Epithelial cell of esophagus (primary cell): ENCODE measurements around the gene DIPK1A.

Source experiments
- DNase-seq: peaks from one replicate; pipeline ENCODE4 v3.0.0; 2010; ENCODE audit warnings: low read depth
- H3K4me3 ChIP-seq: 2 replicates; pipeline ENCODE4 v1.5.1; 2011; ENCODE audit warnings: mild to moderate bottlenecking, low read length, control low read depth
- CTCF ChIP-seq: IDR thresholded peaks from 2 replicates; pipeline ENCODE4 v1.5.1; 2011; ENCODE audit warnings: low read depth, mild to moderate bottlenecking, low read length, control low read depth, inconsistent platforms; ENCODE audit not compliant: insufficient read depth; ENCODE audit errors: missing control alignments

The DIPK1A gene

DNA sequence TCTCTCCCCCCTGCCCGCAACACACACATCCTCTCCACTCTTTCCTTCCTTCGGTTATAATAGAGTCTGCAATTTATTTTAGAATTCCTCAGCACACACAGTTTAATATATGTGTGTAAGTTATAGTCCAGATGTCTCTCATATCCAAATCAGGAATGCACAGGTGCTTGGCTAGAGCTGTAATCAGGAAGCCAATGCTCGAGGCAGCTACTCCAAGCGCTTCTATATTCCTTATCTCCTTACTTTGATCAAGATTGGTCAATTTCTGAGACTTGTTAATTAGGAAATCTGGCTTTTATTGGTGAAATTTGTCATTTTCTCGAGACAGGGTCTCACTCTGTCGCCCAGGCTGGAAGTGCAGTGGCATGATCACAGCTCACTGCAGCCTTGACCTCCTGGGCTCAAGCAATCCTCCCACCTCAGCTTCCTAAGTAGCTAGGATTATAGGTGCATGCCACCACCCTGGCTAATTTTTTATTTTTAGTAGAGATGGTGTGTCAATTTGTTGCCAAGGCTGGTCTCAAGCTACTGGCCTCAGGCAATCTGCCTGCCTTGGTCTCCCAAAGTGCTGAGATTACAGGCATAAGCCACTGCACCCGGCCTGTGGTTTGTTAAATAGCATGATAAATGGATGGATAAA is 101.7 kb downstream of the DIPK1A start:
- DNase-seq: no peak
- no peak for TF ChIP-seq CTCF
- H3K4me3 ChIP-seq: no peak overlapping the region

DNA sequence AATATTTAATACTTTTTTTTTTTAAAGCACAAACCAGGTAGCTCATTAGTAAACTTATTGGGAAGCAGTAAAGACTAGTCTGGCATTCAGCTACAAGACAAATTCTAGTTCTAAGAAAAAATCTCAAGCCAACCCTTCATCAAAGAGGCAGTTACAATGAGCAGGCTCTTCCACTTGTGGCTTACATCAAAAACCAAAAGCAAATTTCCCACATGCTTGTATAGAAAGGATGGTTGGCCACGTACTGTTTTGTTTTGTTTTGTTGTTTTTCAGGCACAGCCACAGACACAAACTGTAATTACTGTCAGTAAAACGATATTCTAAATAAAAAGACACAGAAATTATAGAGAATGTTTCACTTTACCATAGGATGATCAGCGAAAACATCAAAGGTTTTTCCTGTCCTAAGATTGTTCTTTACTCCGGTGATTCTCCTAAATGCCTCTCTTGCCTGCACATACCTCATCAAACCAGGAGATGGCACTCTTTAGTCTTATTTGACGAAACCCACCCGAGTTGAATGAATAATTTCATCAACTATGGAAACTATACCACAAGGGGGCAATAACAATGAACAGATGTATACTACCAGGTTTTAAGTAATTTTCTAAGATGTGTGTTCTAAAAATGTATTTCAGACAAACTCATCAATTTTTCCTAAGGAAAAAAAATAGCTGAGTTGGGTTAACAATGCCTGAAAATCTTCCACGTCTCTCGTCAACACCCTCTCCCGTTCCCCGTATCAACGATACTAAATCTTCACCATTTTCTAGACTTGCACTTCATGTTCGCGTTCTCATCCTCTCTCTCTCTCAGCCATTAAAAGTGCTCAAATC is 102.5 kb downstream of the DIPK1A start:
- TF ChIP-seq CTCF: peak; percentile 92
- H3K4me3 ChIP-seq: no peak overlapping the region
- DNase-seq: peak; percentile 81

- DNase-seq: no peak
- TF ChIP-seq CTCF: no peak
- no peak overlapping the region for H3K4me3 ChIP-seq
Observed at GRCh38 chr1:92857817-92858216, 103.4 kb downstream of the DIPK1A start.

GRCh38 chr1:92855236-92855635 is 106.0 kb downstream of the DIPK1A start:
- no peak for DNase-seq

GRCh38 chr1:92854101-92854785 is 107.0 kb downstream of the DIPK1A start:
- H3K4me3 ChIP-seq: no peak overlapping the region
- no peak for DNase-seq
- no peak for TF ChIP-seq CTCF

More at GRCh38 chr1:92855236-92855635, 106.0 kb downstream of the DIPK1A start:
- no peak for TF ChIP-seq CTCF
- no peak overlapping the region for H3K4me3 ChIP-seq

- TF ChIP-seq CTCF: no peak
- H3K4me3 ChIP-seq: no peak overlapping the region
- DNase-seq: no peak
Observed at GRCh38 chr1:92853299-92853698, 108.0 kb downstream of the DIPK1A start.
